Measurements from ENCODE around the gene PLEKHA1. TPM values are rescaled to one million over a fixed set of nuclear protein-coding genes. Genes with fewer than 3 reads are reported as not detected.

PLEKHA1 gene
- total and polyA plus RNA-seq, 2 donors from 2014 or later: 19.5 to 168 TPM

DNA sequence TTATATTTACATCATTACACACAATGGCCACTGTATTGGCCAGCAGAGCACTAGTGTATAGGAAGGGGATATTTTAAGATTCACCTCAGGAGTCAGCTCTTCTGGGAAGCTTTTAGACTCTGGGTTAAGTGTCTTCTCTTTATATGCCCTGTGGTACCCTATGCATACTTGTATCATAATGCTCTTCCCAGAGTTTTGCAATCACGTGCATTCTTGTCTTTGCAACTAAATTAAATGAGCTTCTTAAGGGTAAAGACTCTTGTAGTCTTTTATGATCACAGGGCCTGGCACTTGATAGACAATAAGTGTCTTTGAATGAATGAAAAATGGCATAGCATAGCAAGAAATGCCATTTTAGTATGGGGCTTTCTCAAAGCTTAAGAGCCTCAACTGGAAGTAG is 44.5 kb downstream of the PLEKHA1 start:
- FAIRE-seq (no peak), DNase-seq (no peak)
- TF ChIP-seq, protein P1, sequence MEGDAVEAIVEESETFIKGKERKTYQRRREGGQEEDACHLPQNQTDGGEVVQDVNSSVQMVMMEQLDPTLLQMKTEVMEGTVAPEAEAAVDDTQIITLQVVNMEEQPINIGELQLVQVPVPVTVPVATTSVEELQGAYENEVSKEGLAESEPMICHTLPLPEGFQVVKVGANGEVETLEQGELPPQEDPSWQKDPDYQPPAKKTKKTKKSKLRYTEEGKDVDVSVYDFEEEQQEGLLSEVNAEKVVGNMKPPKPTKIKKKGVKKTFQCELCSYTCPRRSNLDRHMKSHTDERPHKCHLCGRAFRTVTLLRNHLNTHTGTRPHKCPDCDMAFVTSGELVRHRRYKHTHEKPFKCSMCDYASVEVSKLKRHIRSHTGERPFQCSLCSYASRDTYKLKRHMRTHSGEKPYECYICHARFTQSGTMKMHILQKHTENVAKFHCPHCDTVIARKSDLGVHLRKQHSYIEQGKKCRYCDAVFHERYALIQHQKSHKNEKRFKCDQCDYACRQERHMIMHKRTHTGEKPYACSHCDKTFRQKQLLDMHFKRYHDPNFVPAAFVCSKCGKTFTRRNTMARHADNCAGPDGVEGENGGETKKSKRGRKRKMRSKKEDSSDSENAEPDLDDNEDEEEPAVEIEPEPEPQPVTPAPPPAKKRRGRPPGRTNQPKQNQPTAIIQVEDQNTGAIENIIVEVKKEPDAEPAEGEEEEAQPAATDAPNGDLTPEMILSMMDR (IDR thresholded peaks at IDR 0.05; ENCODE audit: borderline replicate concordance, extremely low read depth, insufficient read depth): no peak
- no peaks in the 10 kb centered on the region for H3K9me3 ChIP-seq (ENCODE audit: control insufficient read depth in 2 of 3, insufficient read depth in 1 of 3, low read length in 3 of 3)
- H3K27me3 ChIP-seq (ENCODE audit: control insufficient read depth, insufficient read depth, low read length): no peaks in the 10 kb centered on the region
- no peak overlapping the region for H3K27ac ChIP-seq (ENCODE audit: low read depth in 2 of 2, low read length in 2 of 2)
- peaks cover 0 to 28% (median 11%) of the 10 kb centered on the region in 3 donors for H3K36me3 ChIP-seq (ENCODE audit: control insufficient read depth in 2 of 3, insufficient read depth in 3 of 3, low read length in 3 of 3)
- intact Hi-C loops (cut with DNase I): no loop called here
- H3K4me1 ChIP-seq (ENCODE audit: control insufficient read depth in 2 of 3, insufficient read depth in 2 of 3, low read depth in 1 of 3, low read length in 3 of 3): no peaks in the 10 kb centered on the region
- no peak overlapping the region for H3K4me3 ChIP-seq (ENCODE audit: low read length in 3 of 3)
- H3K9ac ChIP-seq (ENCODE audit: low read length in 3 of 3): no peak overlapping the region

- no peak overlapping the region for H3K4me3 ChIP-seq (ENCODE audit: low read length in 3 of 3)
- intact Hi-C loops (cut with DNase I): no loop called here
- no peaks in the 10 kb centered on the region for H3K27me3 ChIP-seq (ENCODE audit: control insufficient read depth, insufficient read depth, low read length)
- DNase-seq: no peak
- H3K9me3 ChIP-seq (ENCODE audit: control insufficient read depth in 2 of 3, insufficient read depth in 1 of 3, low read length in 3 of 3): no peaks in the 10 kb centered on the region
- TF ChIP-seq, protein P1 (IDR thresholded peaks at IDR 0.05; ENCODE audit: borderline replicate concordance, extremely low read depth, insufficient read depth): no peak
- H3K4me1 ChIP-seq (ENCODE audit: control insufficient read depth in 2 of 3, insufficient read depth in 2 of 3, low read depth in 1 of 3, low read length in 3 of 3): no peaks in the 10 kb centered on the region
- H3K36me3 ChIP-seq (ENCODE audit: control insufficient read depth in 2 of 3, insufficient read depth in 3 of 3, low read length in 3 of 3): peaks cover 0 to 32% (median 12%) of the 10 kb centered on the region in 3 donors
- H3K27ac ChIP-seq (ENCODE audit: low read depth in 2 of 2, low read length in 2 of 2): no peak overlapping the region
- no peak overlapping the region for H3K9ac ChIP-seq (ENCODE audit: low read length in 3 of 3)
- FAIRE-seq: no peak
Measured at GRCh38 chr10:122419876-122420623, 45.5 kb downstream of the PLEKHA1 start.

DNA sequence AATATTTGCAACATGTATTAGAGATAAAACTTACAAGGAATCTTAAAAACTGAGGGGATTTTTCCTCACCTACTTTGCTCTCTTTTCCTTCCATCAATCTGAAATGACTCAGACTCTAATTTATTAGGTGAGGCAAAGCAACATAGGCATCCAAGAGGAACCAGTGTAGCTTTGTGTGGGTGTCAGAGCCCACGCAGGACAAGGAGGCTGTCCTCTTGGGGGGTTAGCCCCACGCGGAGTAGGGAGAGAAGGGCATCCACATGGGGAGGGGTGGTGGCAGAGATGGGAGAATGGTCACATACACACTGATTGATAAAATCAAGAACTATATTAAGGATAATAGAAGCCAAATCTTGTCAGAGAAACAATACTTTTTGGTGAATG is 46.1 kb downstream of the PLEKHA1 start:
- TF ChIP-seq, protein P1 (IDR thresholded peaks at IDR 0.05; ENCODE audit: borderline replicate concordance, extremely low read depth, insufficient read depth): no peak
- H3K27ac ChIP-seq (ENCODE audit: low read depth in 2 of 2, low read length in 2 of 2): no peak overlapping the region
- no peaks in the 10 kb centered on the region for H3K4me1 ChIP-seq (ENCODE audit: control insufficient read depth in 2 of 3, insufficient read depth in 2 of 3, low read depth in 1 of 3, low read length in 3 of 3)
- no peak overlapping the region for H3K9ac ChIP-seq (ENCODE audit: low read length in 3 of 3)
- intact Hi-C loops (cut with DNase I): no loop called here
- peaks cover 0 to 31% (median 12%) of the 10 kb centered on the region in 3 donors for H3K36me3 ChIP-seq (ENCODE audit: control insufficient read depth in 2 of 3, insufficient read depth in 3 of 3, low read length in 3 of 3)
- FAIRE-seq (no peak), DNase-seq (no peak)
- H3K4me3 ChIP-seq (ENCODE audit: low read length in 3 of 3): no peak overlapping the region
- no peaks in the 10 kb centered on the region for H3K9me3 ChIP-seq (ENCODE audit: control insufficient read depth in 2 of 3, insufficient read depth in 1 of 3, low read length in 3 of 3)
- no peaks in the 10 kb centered on the region for H3K27me3 ChIP-seq (ENCODE audit: control insufficient read depth, insufficient read depth, low read length)
